ENCODE results near the gene STOM. TPM values are rescaled to one million over a fixed set of nuclear protein-coding genes. Genes with fewer than 3 reads are reported as not detected.
A peak's percentile ranks its signal among the peaks of the same experiment; 100 is the strongest.

Gene STOM
- total and polyA plus RNA-seq, 2 of the 8 experiments (the other 6 are each of a cell fraction or from before 2014, with no cell fraction given), result 25.2 to 60.4 TPM

DNA sequence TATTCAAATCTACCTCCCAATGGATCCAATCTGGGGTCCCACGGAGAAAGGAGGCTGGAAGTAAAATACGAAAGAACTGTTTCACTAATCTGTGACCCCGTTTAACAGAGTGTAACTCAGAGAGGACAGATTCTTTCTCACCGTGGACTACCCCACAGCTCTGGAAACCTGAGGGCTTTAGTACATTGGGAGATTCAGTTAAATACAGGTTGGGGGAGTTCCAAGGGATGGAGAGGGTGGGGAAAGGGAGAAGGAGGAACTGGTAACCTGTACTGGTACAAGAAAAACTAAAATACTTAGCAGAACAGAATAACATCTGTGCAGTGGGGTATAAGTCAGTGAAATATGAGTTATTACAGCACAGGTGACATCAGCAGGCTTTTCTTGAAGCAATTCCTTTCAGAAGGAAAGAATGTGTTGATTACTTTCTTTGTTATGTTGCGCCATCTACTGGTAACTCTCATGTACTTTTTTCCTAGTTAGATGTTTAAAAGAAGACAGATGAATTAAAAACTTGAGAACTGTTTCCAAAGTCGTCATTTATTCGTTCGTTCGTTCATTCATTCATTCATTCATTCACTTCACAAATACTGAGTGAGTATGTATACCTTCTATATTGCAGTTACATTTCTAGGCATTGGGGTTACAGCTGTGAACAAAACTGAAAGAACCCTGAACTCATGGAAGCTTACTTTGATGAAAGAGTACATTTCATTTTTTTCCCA, 30.0 kb upstream of the STOM start:
- Histone ChIP-seq H2BK5ac (ENCODE audit: low read depth, low read length) (no peak overlapping the region), H3K27me3 (replicated peaks in 1 of 4; ENCODE audit: control insufficient read depth in 3 of 4, extremely low read depth in 1 of 4, insufficient read depth in 3 of 4, low read length in 3 of 4) (no peaks in the 10 kb centered on the region), H2AK5ac (ENCODE audit: low read depth, low read length) (no peak overlapping the region), H3K4ac (replicated peaks; ENCODE audit: insufficient read length, low read depth, low read length) (no peak overlapping the region), H3K14ac (ENCODE audit: insufficient read length) (no peak overlapping the region), H3K23me2 (ENCODE audit: low read depth, low read length) (no peaks in the 10 kb centered on the region), H4K91ac (replicated peaks; ENCODE audit: insufficient read length, low read length) (no peak overlapping the region), H3K18ac (ENCODE audit: extremely low read depth, low read length) (no peak overlapping the region), H3K4me1 (replicated peaks in 1 of 4; ENCODE audit: control insufficient read depth in 3 of 4, insufficient read depth in 4 of 4, low read length in 3 of 4) (peaks cover 0 to 6% (median 0%) of the 10 kb centered on the region in 4 experiments; a peak in 1 of 7 replicates), H3K23ac (ENCODE audit: insufficient read length) (no peak overlapping the region), H3K4me2 (ENCODE audit: insufficient read depth in 1 of 2, low read depth in 2 of 2, low read length in 2 of 2) (no peak overlapping the region), H2BK12ac (ENCODE audit: low read depth, low read length) (no peak overlapping the region), H2BK15ac (ENCODE audit: low read length) (no peak overlapping the region), H4K5ac (ENCODE audit: insufficient read length, low read depth, low read length) (no peak overlapping the region), H2AFZ (ENCODE audit: low read length) (peak overlapping the region; percentile 60; the same call in 1 of the 2 replicates), H2BK20ac (ENCODE audit: low read length) (no peak overlapping the region), H3K79me1 (ENCODE audit: low read depth, low read length) (no peaks in the 10 kb centered on the region), H3K36me3 (ENCODE audit: control insufficient read depth in 2 of 4, insufficient read depth in 4 of 4, low read length in 3 of 4) (no peaks in the 10 kb centered on the region), H3K56ac (replicated peaks; ENCODE audit: insufficient read length, low read depth, low read length) (no peak overlapping the region), H3K9ac (replicated peaks in 1 of 4; ENCODE audit: extremely low read depth in 1 of 4, low read depth in 3 of 4, low read length in 3 of 4) (no peak overlapping the region), H3K27ac (ENCODE audit: low read depth, low read length) (no peak overlapping the region), H4K8ac (ENCODE audit: extremely low read depth, insufficient read depth, low read length) (no peak overlapping the region), H3K9me3 (ENCODE audit: insufficient read depth in 2 of 2, low read depth in 1 of 2, low read length in 1 of 2) (no peaks in the 10 kb centered on the region), H4K20me1 (replicated peaks in 1 of 2; ENCODE audit: control insufficient read depth in 1 of 2, insufficient read depth in 2 of 2, low read length in 2 of 2) (no peaks in the 10 kb centered on the region), H3K79me2 (ENCODE audit: control insufficient read depth in 1 of 2, insufficient read depth in 2 of 2, low read length in 2 of 2) (no peaks in the 10 kb centered on the region), H3K4me3 (ENCODE audit: extremely low read depth in 1 of 4, insufficient read depth in 2 of 4, low read depth in 3 of 4, low read length in 4 of 4) (no peak overlapping the region), H2BK120ac (replicated peaks; ENCODE audit: low read depth, low read length) (no peak overlapping the region)
- WGBS, 2 experiments (ENCODE audit: extremely low coverage in 1 of 2, insufficient coverage in 1 of 2, insufficient read length in 1 of 2, insufficient replicate concordance in 2 of 2, low coverage in 1 of 2, low lambda C conversion rate in 2 of 2, missing lambda C conversion rate in 1 of 2), result 23% methylated on average over 9 of the region's 9 CpGs; no CpG with 5 or more reads in 1 of the 2 experiments
- POLR2A ChIA-PET (ENCODE audit: partially characterized antibody), result interaction anchor here (0.6 to 1.3 kb wide), 2 partner anchors 34 to 104 kb away, joined by 3 read pairs; no protein-coding TSS in a partner anchor
- no peak for DNase-seq (ENCODE audit: low read depth in 1 of 2, low spot score in 2 of 2)
- CTCF ChIA-PET (ENCODE audit: partially characterized antibody), result interaction anchor here (0.7 to 7.9 kb wide), 40 partner anchors 10 to 350 kb away, joined by 3 to 197 read pairs (median 6); partner anchors contain the start of genes C5 and GSN
- peak; percentile 80 for FAIRE-seq
- no peak for TF ChIP-seq SUZ12 (IDR thresholded peaks at IDR 0.05; ENCODE audit: low read length)
- TF ChIP-seq RAD21 (IDR thresholded peaks at IDR 0.05 in 1 of 2, conservative IDR thresholded peaks at IDR 0.05 in 1 of 2; ENCODE audit: low read depth in 2 of 2, low read length in 2 of 2), result peak; percentile 77 to 84
- TF ChIP-seq CHD2 (IDR thresholded peaks at IDR 0.05; ENCODE audit: low read length), result no peak
- no peak for TF ChIP-seq SP2 (IDR thresholded peaks at IDR 0.05; ENCODE audit: low read length)
- no peak for TF ChIP-seq EP300 (IDR thresholded peaks at IDR 0.05; ENCODE audit: borderline replicate concordance in 1 of 2, low read depth in 2 of 2, low read length in 2 of 2)
- TF ChIP-seq POLR2AphosphoS5 (IDR thresholded peaks at IDR 0.05; ENCODE audit: low read depth, low read length), result no peak
- no peak for TF ChIP-seq NRF1 (IDR thresholded peaks at IDR 0.05; ENCODE audit: low read depth, low read length)
- no peak for TF ChIP-seq SIN3A (conservative IDR thresholded peaks at IDR 0.05 in 1 of 2, IDR thresholded peaks at IDR 0.05 in 1 of 2; ENCODE audit: low read depth in 1 of 2, low read length in 2 of 2)
- no peak for TF ChIP-seq TCF12 (IDR thresholded peaks at IDR 0.05; ENCODE audit: low read depth, low read length)
